ENCODE data around the gene PLA2R1. TPM values are rescaled to one million over a fixed set of nuclear protein-coding genes. Genes with fewer than 3 reads are reported as not detected.

PLA2R1 gene
- total RNA-seq, 1 experiment from 2014 or later = 1.1 TPM

DNA sequence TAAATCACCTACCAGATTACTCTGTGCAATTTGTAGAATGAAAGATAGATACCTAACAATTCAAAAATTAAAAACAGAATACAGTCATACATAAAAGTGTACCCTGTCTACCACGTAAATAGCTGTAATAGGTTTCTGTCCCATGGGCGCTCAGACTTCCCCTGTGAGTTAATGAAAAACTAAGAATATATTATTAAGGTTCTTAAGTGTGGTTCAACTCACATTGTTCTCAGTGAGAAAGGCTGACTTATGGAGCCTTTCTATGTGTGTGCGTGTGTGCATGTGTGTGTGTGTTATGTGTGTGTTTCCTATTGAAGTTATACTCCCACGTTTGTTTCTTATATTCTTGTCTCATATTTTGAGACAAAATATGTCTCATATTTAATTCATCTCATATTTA, 149.8 kb downstream of the PLA2R1 start:
- Mint-ChIP-seq H3K4me1 (no peaks in the 10 kb centered on the region), H3K4me3 (no peak overlapping the region), H3K36me3 (no peaks in the 10 kb centered on the region), H3K9me3 (no peaks in the 10 kb centered on the region), H3K27me3 (ENCODE audit: low read depth) (peaks cover 7% of the 10 kb centered on the region), H3K27ac (no peak overlapping the region)
- POLR2A ChIA-PET = no interaction called here
- TF ChIP-seq TEAD1 (CRISPR knock-in tag; IDR thresholded peaks at IDR 0.05) (no peak), ZNF423 (CRISPR knock-in tag; IDR thresholded peaks at IDR 0.05) (no peak), GTF2I (CRISPR knock-in tag; conservative IDR thresholded peaks at IDR 0.05) (no peak), PREB (CRISPR knock-in tag; IDR thresholded peaks at IDR 0.05; ENCODE audit: borderline replicate concordance) (no peak), KAT7 (CRISPR knock-in tag; IDR thresholded peaks at IDR 0.05; ENCODE audit: borderline replicate concordance) (no peak), EMX1 (CRISPR knock-in tag; IDR thresholded peaks at IDR 0.05) (no peak), IRF2 (CRISPR knock-in tag; IDR thresholded peaks at IDR 0.05; ENCODE audit: borderline replicate concordance, low read depth) (no peak), SP1 (CRISPR knock-in tag; conservative IDR thresholded peaks at IDR 0.05) (no peak), MLX (CRISPR knock-in tag; IDR thresholded peaks at IDR 0.05) (no peak), OVOL2 (CRISPR knock-in tag; IDR thresholded peaks at IDR 0.05; ENCODE audit: borderline replicate concordance) (no peak), NFE2L1 (CRISPR knock-in tag; IDR thresholded peaks at IDR 0.05) (no peak), ZNF232 (CRISPR knock-in tag; IDR thresholded peaks at IDR 0.05) (no peak), ERG (CRISPR knock-in tag; IDR thresholded peaks at IDR 0.05) (no peak), JAZF1 (CRISPR knock-in tag; IDR thresholded peaks at IDR 0.05) (no peak), MYBL2 (CRISPR knock-in tag; IDR thresholded peaks at IDR 0.05) (no peak), ZNF425 (CRISPR knock-in tag; conservative IDR thresholded peaks at IDR 0.05) (no peak), ZNF219 (CRISPR knock-in tag; IDR thresholded peaks at IDR 0.05; ENCODE audit: borderline replicate concordance) (no peak)
- TF ChIP-seq, protein P1, sequence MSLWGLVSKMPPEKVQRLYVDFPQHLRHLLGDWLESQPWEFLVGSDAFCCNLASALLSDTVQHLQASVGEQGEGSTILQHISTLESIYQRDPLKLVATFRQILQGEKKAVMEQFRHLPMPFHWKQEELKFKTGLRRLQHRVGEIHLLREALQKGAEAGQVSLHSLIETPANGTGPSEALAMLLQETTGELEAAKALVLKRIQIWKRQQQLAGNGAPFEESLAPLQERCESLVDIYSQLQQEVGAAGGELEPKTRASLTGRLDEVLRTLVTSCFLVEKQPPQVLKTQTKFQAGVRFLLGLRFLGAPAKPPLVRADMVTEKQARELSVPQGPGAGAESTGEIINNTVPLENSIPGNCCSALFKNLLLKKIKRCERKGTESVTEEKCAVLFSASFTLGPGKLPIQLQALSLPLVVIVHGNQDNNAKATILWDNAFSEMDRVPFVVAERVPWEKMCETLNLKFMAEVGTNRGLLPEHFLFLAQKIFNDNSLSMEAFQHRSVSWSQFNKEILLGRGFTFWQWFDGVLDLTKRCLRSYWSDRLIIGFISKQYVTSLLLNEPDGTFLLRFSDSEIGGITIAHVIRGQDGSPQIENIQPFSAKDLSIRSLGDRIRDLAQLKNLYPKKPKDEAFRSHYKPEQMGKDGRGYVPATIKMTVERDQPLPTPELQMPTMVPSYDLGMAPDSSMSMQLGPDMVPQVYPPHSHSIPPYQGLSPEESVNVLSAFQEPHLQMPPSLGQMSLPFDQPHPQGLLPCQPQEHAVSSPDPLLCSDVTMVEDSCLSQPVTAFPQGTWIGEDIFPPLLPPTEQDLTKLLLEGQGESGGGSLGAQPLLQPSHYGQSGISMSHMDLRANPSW (CRISPR knock-in tag; conservative IDR thresholded peaks at IDR 0.05; ENCODE audit: low read depth) = no peak
- TF ChIP-seq, protein P2, sequence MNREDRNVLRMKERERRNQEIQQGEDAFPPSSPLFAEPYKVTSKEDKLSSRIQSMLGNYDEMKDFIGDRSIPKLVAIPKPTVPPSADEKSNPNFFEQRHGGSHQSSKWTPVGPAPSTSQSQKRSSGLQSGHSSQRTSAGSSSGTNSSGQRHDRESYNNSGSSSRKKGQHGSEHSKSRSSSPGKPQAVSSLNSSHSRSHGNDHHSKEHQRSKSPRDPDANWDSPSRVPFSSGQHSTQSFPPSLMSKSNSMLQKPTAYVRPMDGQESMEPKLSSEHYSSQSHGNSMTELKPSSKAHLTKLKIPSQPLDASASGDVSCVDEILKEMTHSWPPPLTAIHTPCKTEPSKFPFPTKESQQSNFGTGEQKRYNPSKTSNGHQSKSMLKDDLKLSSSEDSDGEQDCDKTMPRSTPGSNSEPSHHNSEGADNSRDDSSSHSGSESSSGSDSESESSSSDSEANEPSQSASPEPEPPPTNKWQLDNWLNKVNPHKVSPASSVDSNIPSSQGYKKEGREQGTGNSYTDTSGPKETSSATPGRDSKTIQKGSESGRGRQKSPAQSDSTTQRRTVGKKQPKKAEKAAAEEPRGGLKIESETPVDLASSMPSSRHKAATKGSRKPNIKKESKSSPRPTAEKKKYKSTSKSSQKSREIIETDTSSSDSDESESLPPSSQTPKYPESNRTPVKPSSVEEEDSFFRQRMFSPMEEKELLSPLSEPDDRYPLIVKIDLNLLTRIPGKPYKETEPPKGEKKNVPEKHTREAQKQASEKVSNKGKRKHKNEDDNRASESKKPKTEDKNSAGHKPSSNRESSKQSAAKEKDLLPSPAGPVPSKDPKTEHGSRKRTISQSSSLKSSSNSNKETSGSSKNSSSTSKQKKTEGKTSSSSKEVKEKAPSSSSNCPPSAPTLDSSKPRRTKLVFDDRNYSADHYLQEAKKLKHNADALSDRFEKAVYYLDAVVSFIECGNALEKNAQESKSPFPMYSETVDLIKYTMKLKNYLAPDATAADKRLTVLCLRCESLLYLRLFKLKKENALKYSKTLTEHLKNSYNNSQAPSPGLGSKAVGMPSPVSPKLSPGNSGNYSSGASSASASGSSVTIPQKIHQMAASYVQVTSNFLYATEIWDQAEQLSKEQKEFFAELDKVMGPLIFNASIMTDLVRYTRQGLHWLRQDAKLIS (CRISPR knock-in tag; IDR thresholded peaks at IDR 0.05; ENCODE audit: borderline replicate concordance) = no peak
- TF ChIP-seq, protein P3, sequence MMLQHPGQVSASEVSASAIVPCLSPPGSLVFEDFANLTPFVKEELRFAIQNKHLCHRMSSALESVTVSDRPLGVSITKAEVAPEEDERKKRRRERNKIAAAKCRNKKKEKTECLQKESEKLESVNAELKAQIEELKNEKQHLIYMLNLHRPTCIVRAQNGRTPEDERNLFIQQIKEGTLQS (CRISPR knock-in tag; conservative IDR thresholded peaks at IDR 0.05) = no peak
- ATAC-seq (no peak), DNase-seq (ENCODE audit: low spot score) (no peak)
- CTCF ChIA-PET = no interaction called here

Measured in WTC11 (cell line).